Astrocyte of the spinal cord (primary cell): ENCODE data around the gene TAOK1.

ENCODE experiments used
- DNase-seq: peaks from one replicate; pipeline ENCODE4 v3.0.0; 2011; ENCODE audit warnings: low read depth, low spot score
- H3K4me3 ChIP-seq: 2 replicates; pipeline ENCODE4 v1.5.1; 2011; ENCODE audit warnings: low read depth, mild to moderate bottlenecking, low read length, moderate library complexity
- CTCF ChIP-seq: IDR thresholded peaks from 2 replicates; pipeline ENCODE4 v1.5.1; 2012; ENCODE audit warnings: low read depth, mild to moderate bottlenecking, low read length, inconsistent platforms
- in situ Hi-C: cut with HindIII; loops from 2 replicates; pipeline ENCODE4 v1.10.0; 2017; ENCODE audit warnings: low sequenced_read_pairs

Gene TAOK1

DNA sequence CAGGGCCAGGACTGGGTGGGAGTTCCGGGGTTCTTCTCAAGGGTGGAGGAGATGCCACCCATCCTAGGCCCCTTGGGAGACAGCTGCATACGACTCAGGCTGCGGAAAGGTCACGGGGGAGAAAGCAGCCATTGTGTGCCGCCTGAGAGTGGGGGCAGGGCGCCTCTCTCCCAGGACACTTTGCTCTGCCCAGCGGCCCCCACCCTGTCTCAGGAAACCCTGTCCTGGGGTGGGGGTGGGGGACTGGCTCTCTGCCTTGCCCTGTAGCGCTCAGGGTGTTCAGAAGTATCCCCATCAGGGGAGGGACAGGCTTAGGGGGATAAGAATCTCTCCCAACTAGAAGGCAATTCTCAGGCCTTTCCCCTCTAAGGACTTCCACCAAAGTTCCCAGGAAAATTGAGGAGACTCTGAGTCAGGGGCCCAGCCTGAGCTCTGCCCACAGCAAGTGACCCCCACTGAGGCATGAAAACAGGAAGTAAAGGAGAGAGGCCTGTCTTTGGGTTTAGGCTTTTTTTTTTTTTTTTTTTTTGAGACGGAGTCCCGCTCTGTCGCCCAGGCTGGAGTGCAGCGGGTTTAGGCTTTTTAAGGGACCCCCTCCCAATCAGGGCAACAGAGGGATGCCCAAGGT lies 194.4 kb downstream of the TAOK1 start:
- in situ Hi-C loops: no loop called here
- TF ChIP-seq CTCF: no peak
- DNase-seq: no peak
- H3K4me3 ChIP-seq: no peak overlapping the region

- no peak overlapping the region for H3K4me3 ChIP-seq
- TF ChIP-seq CTCF: peak; percentile 55
- in situ Hi-C loops: no loop called here
- DNase-seq: no peak
These were observed 195.1 kb downstream of the TAOK1 start for GRCh38 chr17:29585080-29585751.

- TF ChIP-seq CTCF: no peak
- in situ Hi-C loops: no loop called here
- no peak overlapping the region for H3K4me3 ChIP-seq
- no peak for DNase-seq
These were observed 196.7 kb downstream of the TAOK1 start for GRCh38 chr17:29586676-29587469.

DNA sequence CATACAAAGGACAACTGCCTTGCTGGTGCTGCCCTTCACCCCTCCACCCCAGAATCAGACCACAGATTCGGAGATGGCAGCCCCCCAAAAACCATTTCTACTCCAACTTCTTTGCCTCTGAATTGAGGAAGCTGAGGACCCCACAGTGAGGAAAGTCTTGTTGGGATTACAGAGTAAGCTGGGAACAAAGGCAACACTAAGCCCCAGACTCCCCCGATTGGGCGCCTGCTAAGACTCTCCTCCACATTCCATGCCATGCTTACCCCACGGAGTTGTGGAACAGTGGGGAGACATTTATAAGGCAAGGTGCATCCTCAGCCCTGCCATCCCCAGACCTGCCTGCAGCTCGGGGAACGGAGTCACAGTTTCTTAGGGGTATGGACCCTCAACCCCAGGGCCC lies 197.4 kb downstream of the TAOK1 start:
- no peak for DNase-seq
- in situ Hi-C loops: no loop called here
- peak overlapping the region; percentile 76 for H3K4me3 ChIP-seq
- no peak for TF ChIP-seq CTCF

DNA sequence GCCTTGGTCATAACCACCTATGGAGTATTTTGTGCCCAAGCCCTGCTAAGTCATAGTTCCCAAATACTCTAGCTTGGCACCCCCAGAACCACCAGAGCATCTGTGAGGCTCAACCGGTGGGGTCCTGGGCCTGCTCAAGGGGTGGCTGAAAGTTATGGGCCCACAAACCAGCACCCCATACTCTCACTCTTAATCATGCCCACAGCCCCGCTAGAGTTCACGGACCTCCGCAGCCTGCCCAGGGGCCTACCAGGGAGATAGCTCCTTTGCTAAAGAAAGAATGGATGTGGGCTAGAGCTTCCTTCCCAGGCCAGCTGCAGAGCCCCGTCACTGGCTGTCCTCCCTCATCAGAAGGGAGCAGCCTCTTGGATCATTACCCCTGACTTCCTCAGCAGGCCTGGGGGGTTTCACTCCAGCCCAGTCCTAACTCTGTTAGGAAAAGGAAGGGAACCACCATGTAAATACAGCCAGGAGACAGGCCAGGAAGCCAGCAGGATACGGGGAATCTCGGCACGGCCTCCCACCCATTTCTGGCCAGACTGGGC lies 197.9 kb downstream of the TAOK1 start:
- peak overlapping the region; percentile 76 for H3K4me3 ChIP-seq
- in situ Hi-C loops: no loop called here
- no peak for DNase-seq
- no peak for TF ChIP-seq CTCF

GRCh38 chr17:29588562-29589411 lies 198.6 kb downstream of the TAOK1 start:
- H3K4me3 ChIP-seq: peak overlapping the region; percentile 76
- DNase-seq: no peak
- in situ Hi-C loops: no loop called here
- TF ChIP-seq CTCF: no peak
